Measurements from ENCODE around the gene ATP7B.
"Not testable (repeated sequence)": the region's sequence is repeated elsewhere in the genome, so short reads cannot be mapped to it uniquely, and the experiment has no call there.

The ATP7B gene

DNA sequence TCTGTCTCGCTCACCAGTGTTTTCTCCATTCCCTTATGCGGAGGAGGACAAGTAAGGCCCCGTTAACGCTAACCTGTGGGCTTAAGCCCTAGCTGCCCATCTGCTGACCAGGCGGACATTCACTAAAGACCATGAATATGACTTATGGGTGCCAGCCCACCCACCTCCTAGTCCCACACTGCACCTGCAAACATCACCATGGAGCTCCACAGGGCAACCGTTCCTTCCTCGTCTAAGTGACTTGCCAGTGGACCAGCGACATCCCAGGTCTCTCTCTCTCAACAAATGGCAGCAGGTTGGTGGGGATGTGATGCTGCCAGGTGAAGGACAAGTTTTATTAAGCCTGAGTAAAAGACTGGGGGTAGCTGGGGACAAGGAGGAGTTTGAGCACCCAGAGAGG is 94.3 kb downstream of the ATP7B start:
- Histone ChIP-seq H3K4me3 (ENCODE audit: low read length) (no peak overlapping the region), H3K9me3 (ENCODE audit: insufficient read depth, low read depth, low read length) (no peaks in the 10 kb centered on the region), H3K4me1 (ENCODE audit: insufficient read depth, low read length) (no peaks in the 10 kb centered on the region), H3K27ac (ENCODE audit: low read depth, low read length) (no peak overlapping the region), H3K36me3 (ENCODE audit: insufficient read depth, low read length) (no peaks in the 10 kb centered on the region), H3K9ac (ENCODE audit: low read depth, low read length) (no peak overlapping the region), H3K27me3 (ENCODE audit: insufficient read depth, low read length) (no peaks in the 10 kb centered on the region)
- 96% methylated on average over 8 of the region's 8 CpGs for WGBS

GRCh38 chr13:51916051-51916818 is 95.0 kb downstream of the ATP7B start:
- Histone ChIP-seq H3K36me3 (ENCODE audit: insufficient read depth, low read length) (no peaks in the 10 kb centered on the region), H3K4me1 (ENCODE audit: insufficient read depth, low read length) (no peaks in the 10 kb centered on the region), H3K9ac (ENCODE audit: low read depth, low read length) (no peak overlapping the region), H3K27me3 (ENCODE audit: insufficient read depth, low read length) (no peaks in the 10 kb centered on the region), H3K4me3 (ENCODE audit: low read length) (no peak overlapping the region), H3K27ac (ENCODE audit: low read depth, low read length) (no peak overlapping the region), H3K9me3 (ENCODE audit: insufficient read depth, low read depth, low read length) (no peaks in the 10 kb centered on the region)
- 96% methylated on average over 7 of the region's 7 CpGs for WGBS

DNA sequence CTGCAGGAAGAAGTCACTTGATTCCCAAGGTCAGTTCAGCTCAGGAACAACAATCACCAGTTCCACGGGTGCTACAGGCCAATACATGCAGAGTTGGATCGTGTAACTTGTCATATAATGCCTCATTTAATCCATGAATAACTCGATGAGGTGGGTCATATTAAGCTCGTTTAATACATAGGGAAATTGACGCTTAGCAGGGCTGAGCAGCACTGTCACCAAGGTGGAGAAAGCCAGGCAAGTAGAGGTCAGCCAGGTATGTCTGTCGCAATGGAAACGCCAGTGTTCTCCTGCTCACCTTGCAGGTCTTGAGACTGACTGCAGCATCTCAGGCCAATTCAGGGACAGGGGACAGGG is 97.1 kb downstream of the ATP7B start:
- Histone ChIP-seq H3K27me3 (ENCODE audit: insufficient read depth, low read length) (no peaks in the 10 kb centered on the region), H3K4me1 (ENCODE audit: insufficient read depth, low read length) (no peaks in the 10 kb centered on the region), H3K36me3 (ENCODE audit: insufficient read depth, low read length) (no peaks in the 10 kb centered on the region), H3K4me3 (ENCODE audit: low read length) (no peak overlapping the region), H3K9me3 (ENCODE audit: insufficient read depth, low read depth, low read length) (no peaks in the 10 kb centered on the region), H3K9ac (ENCODE audit: low read depth, low read length) (no peak overlapping the region), H3K27ac (ENCODE audit: low read depth, low read length) (no peak overlapping the region)
- 91% methylated on average over 7 of the region's 7 CpGs for WGBS

DNA sequence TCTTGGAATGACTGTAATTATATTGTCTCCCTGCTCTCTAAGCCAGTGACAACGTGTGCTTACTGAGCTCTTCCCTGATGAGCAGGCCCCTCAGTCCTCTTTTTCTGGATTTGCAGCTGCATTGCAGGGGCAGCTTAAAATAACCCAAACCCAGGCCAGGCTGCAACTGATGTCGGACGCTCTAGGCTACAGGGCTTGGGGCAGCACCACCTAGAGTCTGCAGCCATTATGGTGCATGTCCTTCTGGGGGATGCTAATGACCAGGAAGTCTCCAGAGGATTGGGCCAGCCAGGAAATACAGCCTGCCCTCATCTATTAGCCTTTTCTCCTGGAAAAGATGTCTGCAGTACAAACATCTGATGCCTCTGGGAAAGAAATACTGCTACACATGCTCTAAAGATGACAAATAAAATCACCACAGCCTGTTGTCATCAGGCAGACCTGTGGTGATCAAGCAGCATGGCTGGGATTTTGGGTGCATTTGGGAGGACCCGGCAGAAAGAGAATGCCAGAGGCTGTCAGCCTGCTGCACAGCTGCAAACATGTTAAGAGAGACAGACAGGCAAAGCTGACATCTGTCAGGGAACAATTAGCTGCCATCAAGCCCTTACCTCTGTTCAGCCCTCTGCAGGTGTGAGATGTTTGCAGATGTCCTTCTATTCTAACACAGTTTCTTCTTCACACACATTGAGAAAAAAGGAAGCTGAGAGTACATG is 97.7 kb downstream of the ATP7B start:
- Histone ChIP-seq H3K9me3 (ENCODE audit: insufficient read depth, low read depth, low read length) (no peaks in the 10 kb centered on the region), H3K9ac (ENCODE audit: low read depth, low read length) (no peak overlapping the region), H3K4me1 (ENCODE audit: insufficient read depth, low read length) (no peaks in the 10 kb centered on the region), H3K27ac (ENCODE audit: low read depth, low read length) (no peak overlapping the region), H3K36me3 (ENCODE audit: insufficient read depth, low read length) (no peaks in the 10 kb centered on the region), H3K27me3 (ENCODE audit: insufficient read depth, low read length) (no peaks in the 10 kb centered on the region), H3K4me3 (ENCODE audit: low read length) (no peak overlapping the region)
- 68% methylated on average over 4 of the region's 4 CpGs for WGBS

DNA sequence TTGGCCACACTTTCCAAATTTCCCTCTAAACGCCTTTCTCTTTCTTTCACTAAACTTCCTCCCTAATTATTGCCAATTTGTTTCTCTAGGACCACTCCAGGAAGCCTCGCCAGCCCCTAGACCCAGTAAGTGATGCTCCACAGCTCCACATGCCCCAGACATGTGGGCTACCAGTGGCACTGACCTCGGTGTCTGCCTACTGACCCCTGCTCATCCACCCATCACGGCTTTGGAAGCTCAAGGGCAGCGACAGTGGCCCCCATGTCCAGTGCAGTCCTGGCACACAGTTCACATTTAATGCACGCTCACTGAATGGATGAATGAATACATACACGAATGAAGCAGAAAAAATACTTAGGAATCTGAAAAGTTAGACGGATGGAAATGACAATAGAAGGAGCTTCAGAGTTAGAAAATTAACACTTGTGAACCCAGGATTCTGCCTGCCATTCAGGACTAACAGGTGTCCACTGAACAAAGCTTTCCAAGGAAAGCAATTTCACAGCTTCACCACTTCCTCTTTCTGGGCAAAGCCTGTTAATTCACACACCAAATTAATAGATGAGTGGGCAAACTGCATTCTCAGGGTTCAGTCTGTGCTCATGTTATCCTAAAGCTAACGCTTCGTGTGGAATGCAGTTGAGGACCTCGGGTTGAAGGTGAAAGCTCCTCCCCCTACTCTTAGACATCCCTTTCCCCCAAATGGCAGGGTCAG is 98.6 kb downstream of the ATP7B start:
- 89% methylated on average over 11 of the region's 11 CpGs for WGBS
- Histone ChIP-seq H3K9ac (ENCODE audit: low read depth, low read length) (no peak overlapping the region), H3K36me3 (ENCODE audit: insufficient read depth, low read length) (no peaks in the 10 kb centered on the region), H3K9me3 (ENCODE audit: insufficient read depth, low read depth, low read length) (no peaks in the 10 kb centered on the region), H3K4me3 (ENCODE audit: low read length) (no peak overlapping the region), H3K4me1 (ENCODE audit: insufficient read depth, low read length) (no peaks in the 10 kb centered on the region), H3K27ac (ENCODE audit: low read depth, low read length) (no peak overlapping the region), H3K27me3 (ENCODE audit: insufficient read depth, low read length) (no peaks in the 10 kb centered on the region)

GRCh38 chr13:51912091-51912490 is 99.2 kb downstream of the ATP7B start:
- H3K36me3 ChIP-seq (ENCODE audit: insufficient read depth, low read length) = no peaks in the 10 kb centered on the region
- H3K27ac ChIP-seq (ENCODE audit: low read depth, low read length) = no peak overlapping the region
- H3K4me3 ChIP-seq (ENCODE audit: low read length) = no peak overlapping the region
- no peaks in the 10 kb centered on the region for H3K9me3 ChIP-seq (ENCODE audit: insufficient read depth, low read depth, low read length)
- 88% methylated on average over 9 of the region's 10 CpGs for WGBS
- no peaks in the 10 kb centered on the region for H3K27me3 ChIP-seq (ENCODE audit: insufficient read depth, low read length)
- H3K4me1 ChIP-seq (ENCODE audit: insufficient read depth, low read length) = no peaks in the 10 kb centered on the region
- H3K9ac ChIP-seq (ENCODE audit: low read depth, low read length) = no peak overlapping the region

DNA sequence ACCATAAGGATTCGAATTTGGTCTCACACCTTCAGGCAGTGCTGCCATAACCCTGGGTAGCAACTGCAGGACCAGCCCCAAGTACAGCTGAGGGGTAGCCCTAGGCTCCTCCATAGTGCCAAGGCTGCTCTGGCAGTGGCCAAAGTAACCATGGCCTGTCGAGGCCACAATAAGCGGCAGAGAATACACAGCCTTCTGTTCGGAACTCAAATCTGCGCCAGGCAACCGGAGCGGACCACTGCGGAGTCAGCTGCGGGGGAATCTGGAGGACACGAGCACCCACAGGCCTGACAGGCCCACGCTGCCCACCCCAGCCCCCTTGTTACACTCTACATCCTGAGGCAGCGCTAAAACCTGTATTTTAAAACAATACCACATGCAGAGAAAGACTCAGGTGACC is 100.7 kb downstream of the ATP7B start:
- Histone ChIP-seq H3K36me3 (ENCODE audit: insufficient read depth, low read length) (no peaks in the 10 kb centered on the region), H3K4me3 (ENCODE audit: low read length) (no peak overlapping the region), H3K27me3 (ENCODE audit: insufficient read depth, low read length) (no peaks in the 10 kb centered on the region), H3K9ac (ENCODE audit: low read depth, low read length) (no peak overlapping the region), H3K27ac (ENCODE audit: low read depth, low read length) (no peak overlapping the region), H3K4me1 (ENCODE audit: insufficient read depth, low read length) (peaks cover 6% of the 10 kb centered on the region; the same call in 1 of the 2 replicates), H3K9me3 (ENCODE audit: insufficient read depth, low read depth, low read length) (no peaks in the 10 kb centered on the region)
- 94% methylated on average over 12 of the region's 12 CpGs for WGBS

GRCh38 chr13:51909265-51909664 is 102.0 kb downstream of the ATP7B start:
- not testable (repeated sequence) for H3K9me3 ChIP-seq (ENCODE audit: insufficient read depth, low read depth, low read length); H3K36me3 ChIP-seq (ENCODE audit: insufficient read depth, low read length); H3K4me3 ChIP-seq (ENCODE audit: low read length); H3K9ac ChIP-seq (ENCODE audit: low read depth, low read length); H3K27me3 ChIP-seq (ENCODE audit: insufficient read depth, low read length); H3K27ac ChIP-seq (ENCODE audit: low read depth, low read length); H3K4me1 ChIP-seq (ENCODE audit: insufficient read depth, low read length)
- 93% methylated on average over 5 of the region's 5 CpGs for WGBS

DNA sequence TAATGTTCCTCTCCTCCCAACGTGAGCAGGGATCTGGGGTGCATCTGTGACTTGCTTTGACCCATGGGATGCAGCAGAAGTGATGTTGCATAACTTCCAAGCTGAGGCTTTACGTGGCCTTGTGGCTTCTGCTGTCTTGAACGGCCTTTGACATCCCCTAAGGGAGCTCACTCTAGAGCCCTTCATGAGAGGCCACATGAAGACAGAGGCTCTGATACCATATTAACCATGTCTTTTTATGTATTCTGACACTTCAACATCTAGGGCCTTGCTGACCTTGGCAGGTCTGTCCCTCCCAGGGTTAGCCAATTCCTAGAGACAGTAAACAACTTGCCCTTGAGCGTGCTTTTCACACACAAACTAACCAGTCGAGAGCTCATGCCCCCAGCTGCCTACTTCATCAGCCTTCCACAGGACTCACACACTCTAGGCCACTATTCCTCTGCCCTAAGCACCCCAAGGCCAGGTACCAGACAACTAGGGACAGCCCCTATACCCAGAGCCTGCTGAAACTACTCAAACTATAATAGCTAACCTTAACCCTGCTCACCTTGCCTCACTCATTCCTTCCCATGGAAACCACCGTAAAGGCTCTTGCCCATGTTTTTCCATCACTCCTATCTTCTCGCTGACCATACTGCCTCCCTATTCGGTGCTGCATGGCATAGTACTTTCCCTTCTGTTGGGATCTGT is 104.1 kb downstream of the ATP7B start:
- Histone ChIP-seq H3K27ac (ENCODE audit: low read depth, low read length) (no peak overlapping the region), H3K36me3 (ENCODE audit: insufficient read depth, low read length) (no peaks in the 10 kb centered on the region), H3K9ac (ENCODE audit: low read depth, low read length) (no peak overlapping the region), H3K9me3 (ENCODE audit: insufficient read depth, low read depth, low read length) (no peaks in the 10 kb centered on the region), H3K4me3 (ENCODE audit: low read length) (no peak overlapping the region), H3K4me1 (ENCODE audit: insufficient read depth, low read length) (peaks cover 6% of the 10 kb centered on the region; the same call in 1 of the 2 replicates), H3K27me3 (ENCODE audit: insufficient read depth, low read length) (no peaks in the 10 kb centered on the region)
- 88% methylated on average over 8 of the region's 8 CpGs for WGBS

- Histone ChIP-seq H3K27me3 (ENCODE audit: insufficient read depth, low read length) (no peaks in the 10 kb centered on the region), H3K4me1 (ENCODE audit: insufficient read depth, low read length) (peaks cover 6% of the 10 kb centered on the region; the same call in 1 of the 2 replicates), H3K4me3 (ENCODE audit: low read length) (no peak overlapping the region), H3K9me3 (ENCODE audit: insufficient read depth, low read depth, low read length) (no peaks in the 10 kb centered on the region), H3K36me3 (ENCODE audit: insufficient read depth, low read length) (no peaks in the 10 kb centered on the region), H3K27ac (ENCODE audit: low read depth, low read length) (no peak overlapping the region), H3K9ac (ENCODE audit: low read depth, low read length) (no peak overlapping the region)
- 78% methylated on average over 3 of the region's 3 CpGs for WGBS
Measured at GRCh38 chr13:51906581-51906980, 104.7 kb downstream of the ATP7B start.

DNA sequence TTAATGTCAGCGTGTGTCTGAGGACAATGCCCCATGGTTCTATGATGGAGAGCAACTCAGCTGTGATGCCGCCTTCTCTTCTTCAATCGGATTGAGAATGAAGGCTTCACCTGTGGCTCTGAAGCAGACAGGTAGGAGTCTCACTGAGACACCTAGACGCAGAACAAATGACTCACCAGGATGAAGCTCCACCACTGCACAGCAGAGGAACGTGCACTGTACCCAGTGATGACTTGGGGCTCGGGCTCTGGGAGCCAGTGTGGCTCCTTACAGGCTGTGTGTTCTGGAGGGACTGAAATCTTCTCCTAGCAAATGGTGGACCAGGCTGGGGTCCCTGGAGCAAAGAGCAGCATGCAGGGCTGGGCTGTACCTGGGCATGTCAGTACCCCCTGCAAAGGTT is 105.5 kb downstream of the ATP7B start:
- peaks cover 6% of the 10 kb centered on the region; the same call in 1 of the 2 replicates for H3K4me1 ChIP-seq (ENCODE audit: insufficient read depth, low read length)
- H3K27me3 ChIP-seq (ENCODE audit: insufficient read depth, low read length) = no peaks in the 10 kb centered on the region
- no peak overlapping the region for H3K27ac ChIP-seq (ENCODE audit: low read depth, low read length)
- H3K4me3 ChIP-seq (ENCODE audit: low read length) = no peak overlapping the region
- no peak overlapping the region for H3K9ac ChIP-seq (ENCODE audit: low read depth, low read length)
- WGBS = 92% methylated on average over 6 of the region's 6 CpGs
- H3K9me3 ChIP-seq (ENCODE audit: insufficient read depth, low read depth, low read length) = no peaks in the 10 kb centered on the region
- H3K36me3 ChIP-seq (ENCODE audit: insufficient read depth, low read length) = no peaks in the 10 kb centered on the region
